ENCODE measurements around the gene HHATL.

Gene HHATL

GRCh38 chr3:42698216-42698910 is 4.2 kb downstream of the HHATL start:
- no peak for DNase-seq (ENCODE audit: low spot score)

- no peak for DNase-seq (ENCODE audit: low spot score)
Observed at GRCh38 chr3:42697289-42698051, 5.1 kb downstream of the HHATL start.

GRCh38 chr3:42696356-42697288 is 6.0 kb downstream of the HHATL start:
- DNase-seq (ENCODE audit: low spot score): no peak

GRCh38 chr3:42694366-42694765 is 8.2 kb downstream of the HHATL start:
- no peak for DNase-seq (ENCODE audit: low spot score)

- DNase-seq (ENCODE audit: low spot score): no peak
Observed at GRCh38 chr3:42693530-42693930, 9.1 kb downstream of the HHATL start.

DNA sequence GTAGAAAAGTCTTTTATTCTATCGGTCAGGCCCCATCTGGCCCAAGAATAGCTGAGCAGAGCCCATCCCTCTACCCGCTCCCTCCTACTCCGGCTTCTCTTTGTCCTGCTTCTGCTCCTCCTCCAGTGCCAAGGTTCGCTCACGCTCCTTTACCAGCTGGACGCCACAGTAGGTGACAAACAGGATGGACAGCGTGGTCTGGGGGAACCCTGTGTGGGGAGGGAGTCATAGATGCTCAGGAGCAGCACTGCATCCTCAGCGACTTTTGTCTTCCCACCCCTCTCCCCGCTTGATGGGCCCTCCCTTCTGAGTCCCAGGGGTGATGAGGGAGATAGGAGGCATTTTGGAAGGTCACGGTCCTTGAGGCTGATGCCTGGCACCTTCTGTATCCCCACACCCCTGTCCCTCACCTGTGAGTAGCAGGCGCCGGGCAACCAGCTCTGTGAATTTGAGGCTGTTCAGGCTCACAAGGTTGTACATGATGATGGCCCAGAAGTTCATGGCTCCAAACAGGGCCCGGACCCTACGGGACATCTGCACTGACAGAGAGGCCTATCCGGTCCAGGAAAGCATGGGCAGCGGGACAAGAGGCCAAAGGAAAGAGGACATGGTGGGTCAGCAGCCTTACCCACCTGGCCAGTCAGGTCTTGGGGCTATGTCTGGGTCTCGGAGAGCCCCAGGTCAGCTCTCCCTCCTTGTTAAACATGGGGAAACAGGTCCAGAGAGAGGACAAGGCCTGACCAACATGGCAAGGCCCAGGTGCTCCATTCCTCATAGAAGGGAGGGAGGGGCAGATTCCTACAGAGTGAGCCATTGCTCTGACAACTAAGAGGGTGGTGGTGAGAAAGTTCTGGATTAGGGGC is 9.7 kb downstream of the HHATL start:
- DNase-seq (ENCODE audit: low spot score): no peak

GRCh38 chr3:42691816-42692666 is 10.6 kb downstream of the HHATL start:
- no peak for DNase-seq (ENCODE audit: low spot score)

- peak; percentile 51 for DNase-seq (ENCODE audit: low spot score)
Observed at GRCh38 chr3:42690766-42691680, 11.6 kb downstream of the HHATL start.

- DNase-seq (ENCODE audit: low spot score): no peak
Observed at GRCh38 chr3:42690191-42690590, 12.4 kb downstream of the HHATL start.

GRCh38 chr3:42689421-42690014 is 13.1 kb downstream of the HHATL start:
- no peak for DNase-seq (ENCODE audit: low spot score)

- no peak for DNase-seq (ENCODE audit: low spot score)
Observed at GRCh38 chr3:42688487-42689420, 13.8 kb downstream of the HHATL start.

GRCh38 chr3:42688016-42688415 is 14.6 kb downstream of the HHATL start:
- no peak for DNase-seq (ENCODE audit: low spot score)

GRCh38 chr3:42686832-42687650 is 15.6 kb downstream of the HHATL start:
- DNase-seq (ENCODE audit: low spot score): no peak

DNA sequence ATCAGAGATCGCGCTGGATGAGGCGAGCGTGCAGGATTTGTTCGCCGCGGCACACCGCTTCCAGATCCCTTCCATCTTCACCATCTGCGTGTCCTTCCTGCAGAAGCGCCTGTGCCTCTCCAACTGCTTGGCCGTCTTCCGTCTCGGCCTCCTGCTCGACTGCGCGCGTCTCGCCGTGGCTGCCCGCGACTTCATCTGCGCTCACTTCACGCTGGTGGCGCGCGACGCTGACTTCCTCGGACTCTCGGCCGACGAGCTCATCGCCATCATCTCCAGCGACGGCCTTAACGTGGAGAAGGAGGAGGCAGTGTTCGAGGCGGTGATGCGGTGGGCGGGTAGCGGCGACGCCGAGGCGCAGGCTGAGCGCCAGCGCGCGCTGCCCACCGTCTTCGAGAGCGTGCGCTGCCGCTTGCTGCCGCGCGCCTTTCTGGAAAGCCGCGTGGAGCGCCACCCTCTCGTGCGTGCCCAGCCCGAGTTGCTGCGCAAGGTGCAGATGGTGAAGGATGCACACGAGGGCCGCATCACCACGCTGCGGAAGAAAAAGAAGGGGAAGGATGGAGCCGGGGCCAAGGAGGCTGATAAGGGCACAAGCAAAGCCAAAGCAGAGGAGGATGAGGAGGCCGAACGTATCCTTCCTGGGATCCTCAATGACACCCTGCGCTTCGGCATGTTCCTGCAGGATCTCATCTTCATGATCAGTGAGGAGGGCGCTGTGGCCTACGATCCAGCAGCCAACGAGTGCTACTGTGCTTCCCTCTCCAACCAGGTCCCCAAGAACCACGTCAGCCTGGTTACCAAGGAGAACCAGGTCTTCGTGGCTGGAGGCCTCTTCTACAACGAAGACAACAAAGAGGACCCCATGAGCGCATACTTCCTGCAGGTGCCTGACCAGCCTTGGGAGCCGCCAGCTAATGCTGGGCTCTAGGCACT is 16.4 kb downstream of the HHATL start:
- DNase-seq (ENCODE audit: low spot score): no peak

- DNase-seq (ENCODE audit: low spot score): no peak
Observed at GRCh38 chr3:42685363-42685881, 17.2 kb downstream of the HHATL start, which contains the start of gene KLHL40. Gene KLHL40 (plus strand): TSS chr3:42685537. CDS start chr3:42685619, 82 bp downstream.
